GM19328 (cell line): ENCODE data around the gene TARDBP.
"Not testable (repeated sequence)": the region's sequence is repeated elsewhere in the genome, so short reads cannot be mapped to it uniquely, and the experiment has no call there.

Experiments used
- ATAC-seq: cut with Tn5 transposase; IDR thresholded peaks from one replicate; pipeline ENCODE4 v1.9.1; 2021; ENCODE audit warnings: mild to moderate bottlenecking, moderate library complexity; ENCODE audit not compliant: unreplicated experiment

TARDBP gene

DNA sequence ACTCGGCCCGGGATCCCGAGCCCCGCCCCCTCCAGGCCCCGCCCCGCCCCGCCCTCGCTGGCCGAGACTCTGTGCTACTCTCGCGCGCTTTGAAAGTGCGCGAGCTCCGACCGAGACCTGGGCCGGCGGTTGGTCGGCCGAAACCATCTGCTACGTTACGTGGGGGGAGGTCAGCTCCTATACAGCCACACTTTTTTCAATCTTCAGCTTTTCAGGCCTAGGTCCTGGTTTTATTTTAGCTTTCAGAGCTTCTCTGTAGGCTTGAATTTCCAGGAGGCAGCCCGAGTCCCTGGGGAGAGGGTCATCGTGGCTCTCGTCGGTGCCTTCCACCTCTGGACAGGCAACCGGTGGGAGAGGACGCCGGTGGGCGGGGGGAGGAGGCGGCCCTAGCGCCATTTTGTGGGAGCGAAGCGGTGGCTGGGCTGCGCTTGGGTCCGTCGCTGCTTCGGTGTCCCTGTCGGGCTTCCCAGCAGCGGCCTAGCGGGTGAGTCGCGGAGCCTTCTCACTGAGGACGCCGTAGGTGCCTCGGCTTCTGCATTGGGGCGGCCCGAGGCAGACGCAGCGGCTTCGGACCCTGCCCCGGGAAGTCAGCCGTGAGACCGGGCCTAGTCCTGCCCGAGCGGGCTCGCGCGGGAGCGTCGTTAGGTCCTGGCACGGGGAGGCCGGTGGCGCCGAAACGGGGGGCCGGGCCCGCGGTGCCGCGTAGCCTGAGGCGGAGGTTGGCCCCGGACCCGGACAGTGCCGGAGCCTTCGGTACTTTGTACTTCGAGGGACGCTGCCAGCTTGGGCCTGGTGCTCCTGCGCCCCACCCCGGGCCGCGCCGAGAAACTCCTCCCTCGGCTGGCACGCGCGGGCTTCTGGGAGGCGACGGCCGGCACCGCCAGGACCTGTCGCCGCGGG lies at the start of gene TARDBP:
Gene TARDBP (plus strand): TSS at position 395 of the 900 bp plus-strand sequence. CDS start 1,074 bp downstream, outside the sequence.
- peak; percentile 86 for ATAC-seq

DNA sequence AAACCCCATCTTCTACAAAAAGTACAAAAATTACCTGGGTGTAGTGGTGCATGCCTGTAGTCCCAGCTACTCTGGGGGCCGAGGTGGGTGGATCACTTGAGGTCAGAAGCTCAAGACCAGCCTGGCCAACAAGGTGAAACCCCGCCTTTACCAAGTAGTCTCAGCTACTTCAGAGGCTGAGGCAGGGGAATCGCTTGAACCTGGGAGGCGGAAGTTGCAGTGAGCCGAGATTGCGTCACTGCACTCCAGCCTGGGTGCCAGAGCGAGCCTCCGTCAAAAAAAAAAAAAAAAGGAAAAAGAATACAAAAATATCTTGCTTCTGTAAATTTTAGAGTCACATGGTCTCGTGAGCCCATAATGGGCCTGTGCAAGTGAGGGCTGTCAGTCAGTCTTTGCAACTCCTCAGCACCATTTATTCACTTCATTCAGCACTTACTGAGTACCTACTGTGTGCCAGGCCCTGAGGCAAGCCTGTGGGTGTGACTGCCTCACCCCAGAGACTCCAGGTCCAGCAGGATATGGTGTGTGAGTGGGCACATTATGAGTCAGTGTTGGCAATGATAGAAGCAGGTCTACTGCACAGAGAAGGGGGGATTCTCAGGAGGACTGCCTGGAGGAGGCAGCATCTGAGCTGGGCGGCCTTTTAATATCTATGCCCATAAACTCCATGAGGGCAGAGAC lies 46.8 kb upstream of the TARDBP start:
- ATAC-seq: no peak

DNA sequence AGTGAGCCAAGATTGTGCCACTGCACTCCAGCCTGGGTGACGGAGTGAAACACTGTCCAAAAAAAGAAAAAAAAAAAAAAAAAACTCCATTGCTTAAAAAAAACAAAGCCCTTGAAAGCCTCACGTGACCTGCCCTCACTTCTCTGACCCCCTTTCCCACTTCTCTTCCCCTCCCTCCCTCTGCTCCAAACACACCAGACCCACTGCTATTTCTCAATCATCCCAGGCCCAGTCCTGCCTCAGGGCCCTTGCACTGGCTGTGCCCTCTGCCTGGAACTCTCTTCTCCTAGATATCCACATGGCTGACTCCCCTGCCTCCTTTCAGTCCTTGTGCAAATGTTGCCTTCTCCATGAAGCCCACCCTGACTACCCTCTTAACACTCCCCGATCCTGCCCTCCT lies 45.4 kb upstream of the TARDBP start:
- ATAC-seq: no peak

DNA sequence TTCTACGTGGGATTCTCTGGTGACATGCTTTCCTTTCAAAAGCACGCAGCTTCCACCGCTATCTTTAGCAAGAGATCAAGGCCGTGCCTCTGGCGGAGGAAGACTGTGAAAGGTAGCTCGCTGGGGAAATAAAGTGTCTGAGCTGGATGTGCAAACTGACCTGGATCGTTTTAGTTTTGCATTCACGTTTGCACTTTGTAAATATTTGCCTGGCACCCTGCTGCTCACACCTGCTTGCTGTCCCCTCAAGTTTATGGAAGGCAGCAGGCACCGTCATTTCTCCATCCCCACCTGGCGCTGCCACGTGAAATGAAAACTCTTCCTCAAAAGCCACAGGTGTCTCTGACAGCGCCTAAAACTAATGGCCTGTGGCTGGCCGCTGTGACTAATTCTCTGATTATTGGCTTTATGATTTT lies 44.0 kb upstream of the TARDBP start:
- ATAC-seq: no peak

DNA sequence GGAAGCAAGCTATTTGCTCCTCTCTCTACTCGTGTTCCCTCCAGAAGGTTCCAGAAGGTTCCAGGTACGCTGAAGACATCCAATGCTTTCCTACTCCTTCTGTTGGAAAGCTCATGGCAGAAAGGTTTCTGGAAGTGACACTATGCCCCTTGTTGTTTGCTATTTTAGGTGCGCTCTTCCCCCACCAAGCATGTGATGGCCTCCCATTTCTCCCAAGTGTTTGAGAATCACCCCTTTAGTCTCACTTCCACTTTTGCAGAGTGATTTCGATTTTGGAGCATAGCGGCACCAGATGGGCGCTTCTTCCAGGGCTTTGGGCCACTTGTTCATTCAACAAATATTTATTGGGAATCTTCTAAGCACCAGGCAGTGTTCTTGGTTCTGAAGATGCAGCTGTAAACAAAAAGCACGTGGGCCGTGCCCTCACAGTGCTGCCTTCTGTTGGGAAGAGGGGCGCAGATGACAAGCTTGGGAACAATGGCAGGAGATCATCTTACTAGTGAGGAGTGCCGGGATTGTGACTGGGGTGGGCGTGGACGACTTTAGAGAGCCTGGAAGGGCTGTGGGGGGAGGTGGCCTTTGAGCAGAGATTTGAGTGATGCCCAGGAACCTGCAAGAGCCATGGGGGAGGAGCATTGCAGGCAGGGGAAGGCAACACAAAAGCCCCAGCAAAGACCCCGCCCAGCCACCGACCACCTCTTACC lies 43.0 kb upstream of the TARDBP start:
- no peak for ATAC-seq

DNA sequence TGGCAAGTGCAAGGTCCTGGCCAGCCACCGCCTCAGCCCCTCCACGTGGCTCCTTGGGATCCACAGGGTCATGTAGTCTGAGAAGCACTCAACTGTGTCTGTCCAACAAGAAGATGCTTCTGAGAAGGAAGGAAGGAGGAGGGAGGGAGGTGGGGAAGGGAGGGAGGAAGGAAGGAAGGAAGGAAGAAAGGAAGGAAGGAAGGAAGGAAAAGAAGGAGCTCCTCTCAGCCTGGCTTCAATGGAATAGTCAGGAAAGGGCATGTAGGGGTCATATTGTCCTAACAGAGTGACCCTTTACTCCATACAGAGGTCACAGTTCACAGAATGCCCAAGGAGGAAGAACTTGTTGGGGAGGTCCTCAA lies 42.5 kb upstream of the TARDBP start:
- ATAC-seq: no peak

DNA sequence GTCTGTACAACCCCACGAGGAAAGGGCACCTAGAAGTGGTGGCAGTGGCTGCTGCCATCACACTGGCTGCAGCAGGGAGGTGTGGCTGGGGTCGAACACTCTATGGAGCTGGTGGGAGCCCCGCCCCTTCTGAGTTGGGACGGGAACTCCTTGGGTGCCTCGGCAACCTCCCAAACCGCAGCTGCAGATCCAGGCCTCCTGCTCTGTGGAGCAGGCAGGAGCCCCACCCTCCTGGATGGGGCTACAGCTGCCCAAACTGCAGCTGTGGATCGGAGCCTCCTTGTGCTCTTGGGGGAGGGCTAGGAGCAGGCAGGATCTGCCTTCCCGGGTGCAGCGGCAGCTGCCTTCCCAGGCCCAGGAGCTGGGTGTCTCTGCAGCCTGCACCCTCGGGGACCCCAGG lies 38.9 kb upstream of the TARDBP start:
- no peak for ATAC-seq

DNA sequence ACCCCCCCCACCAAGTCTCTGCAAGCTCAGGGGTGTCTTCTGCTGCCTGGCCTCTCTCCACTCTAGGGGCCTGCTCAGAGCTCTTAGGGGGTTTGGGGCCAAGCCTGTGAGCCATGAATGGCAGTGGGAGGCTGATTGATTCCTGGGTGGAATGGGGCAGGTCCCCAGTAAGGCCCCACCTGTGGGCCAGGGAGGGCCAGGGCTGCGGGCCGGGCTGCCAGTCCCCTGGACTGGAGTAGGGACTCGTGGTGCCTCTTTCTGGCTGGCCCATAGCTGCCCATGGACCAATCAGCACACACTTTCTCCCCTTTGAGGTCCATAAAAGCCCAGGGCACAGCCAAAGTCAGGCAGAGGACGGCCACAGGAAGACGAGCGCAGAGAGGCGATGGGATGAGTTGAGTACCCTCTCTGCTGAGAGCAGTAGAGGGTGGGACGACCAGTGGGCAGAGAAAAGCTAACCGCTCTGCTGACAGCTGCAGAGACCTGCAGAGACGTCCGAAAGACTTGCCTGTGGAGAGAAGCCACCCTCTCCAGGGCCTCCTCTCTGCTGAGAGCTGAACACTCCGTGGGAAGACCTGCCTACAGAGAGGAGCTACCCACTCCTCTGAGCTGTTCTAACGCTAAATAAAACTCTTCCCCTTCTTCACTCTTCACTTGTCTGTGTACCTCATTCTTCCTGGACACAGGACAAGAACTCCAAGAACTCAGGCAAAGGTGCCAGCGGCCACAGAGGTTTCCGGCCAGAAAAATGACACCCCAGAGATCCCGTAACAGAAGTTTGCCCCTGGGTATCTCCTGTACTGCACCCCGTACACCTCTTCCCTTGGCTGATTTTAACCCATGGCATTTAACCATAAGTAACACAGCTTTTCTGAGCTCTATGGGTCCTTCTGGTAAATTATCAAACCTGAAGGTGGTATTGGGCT lies 38.2 kb upstream of the TARDBP start:
- ATAC-seq: no peak

DNA sequence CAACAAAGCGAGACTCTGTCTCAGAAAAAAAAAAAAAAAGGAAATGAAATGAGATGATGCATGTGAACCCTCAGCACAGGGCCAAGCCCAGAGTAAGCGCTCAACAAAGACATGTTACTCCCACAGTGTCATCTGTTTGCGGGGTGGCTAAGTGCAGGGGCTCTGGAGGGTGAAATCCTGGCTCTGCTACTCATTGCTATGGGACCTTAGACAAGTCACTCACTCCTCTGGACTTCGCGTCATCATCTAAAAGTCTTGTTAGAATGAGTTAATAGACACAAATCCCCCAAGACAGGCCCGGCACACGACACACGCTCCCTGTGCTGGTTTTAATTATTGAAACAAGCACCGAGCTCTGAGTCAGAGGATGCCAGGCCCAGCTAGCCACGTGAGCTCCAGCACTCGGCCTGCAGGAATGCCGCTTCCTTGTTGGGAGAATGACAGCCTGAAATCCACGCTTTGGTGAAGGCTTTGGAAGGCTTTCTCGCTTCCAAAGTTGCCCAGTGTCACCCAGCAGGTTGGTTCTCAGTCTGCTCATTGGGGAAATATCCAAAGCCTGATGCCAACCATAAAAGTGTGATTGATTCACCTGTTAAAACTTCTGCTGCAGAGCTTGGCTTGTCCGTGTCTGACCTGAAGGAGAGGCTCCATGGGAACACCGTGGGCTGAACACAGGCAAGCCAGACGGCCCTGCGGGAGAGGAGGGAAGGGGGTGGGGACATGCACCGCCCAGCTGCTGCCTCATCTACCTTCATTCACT lies 36.7 kb upstream of the TARDBP start:
- no peak for ATAC-seq

DNA sequence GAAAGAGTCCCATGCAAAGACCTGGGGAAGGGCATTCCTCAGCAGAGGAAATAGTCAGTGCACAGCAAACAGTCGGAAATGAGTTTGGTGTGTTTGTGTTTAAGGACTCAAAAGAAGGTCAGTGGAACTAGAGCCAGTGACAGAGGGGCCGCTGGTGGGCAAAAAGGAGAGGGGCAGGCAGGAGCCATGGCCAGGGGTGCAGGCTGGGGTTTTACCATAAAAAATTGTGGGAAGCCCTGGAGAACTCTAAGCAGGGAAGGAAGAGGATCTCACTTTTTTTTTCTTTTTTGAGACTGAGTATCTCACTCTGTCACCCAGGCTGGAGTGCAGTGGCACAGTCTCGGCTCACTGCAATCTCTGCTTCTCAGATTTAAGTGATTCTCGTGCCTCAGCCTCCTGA lies 33.7 kb upstream of the TARDBP start:
- ATAC-seq: no peak

DNA sequence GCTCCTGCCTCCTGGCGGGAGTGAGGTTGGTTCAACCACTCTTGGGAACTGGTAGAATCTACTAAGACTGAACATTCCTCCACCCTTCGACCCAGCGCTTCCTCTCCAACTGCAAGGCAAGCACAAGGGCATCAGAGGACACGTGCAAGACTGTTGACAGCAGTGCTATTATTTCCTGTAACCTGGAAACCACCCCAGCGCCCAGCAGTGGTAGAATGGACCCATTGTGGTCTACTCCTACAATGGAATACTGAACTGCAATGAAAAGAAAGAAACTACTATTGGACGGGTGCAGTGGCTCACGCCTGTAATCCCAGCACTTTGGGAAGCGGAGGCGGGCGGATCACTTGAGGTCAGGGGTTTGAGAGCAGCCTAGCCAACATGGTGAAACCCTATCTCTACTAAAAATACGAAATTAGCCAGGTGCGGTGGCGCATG lies 33.0 kb upstream of the TARDBP start:
- ATAC-seq: no peak

DNA sequence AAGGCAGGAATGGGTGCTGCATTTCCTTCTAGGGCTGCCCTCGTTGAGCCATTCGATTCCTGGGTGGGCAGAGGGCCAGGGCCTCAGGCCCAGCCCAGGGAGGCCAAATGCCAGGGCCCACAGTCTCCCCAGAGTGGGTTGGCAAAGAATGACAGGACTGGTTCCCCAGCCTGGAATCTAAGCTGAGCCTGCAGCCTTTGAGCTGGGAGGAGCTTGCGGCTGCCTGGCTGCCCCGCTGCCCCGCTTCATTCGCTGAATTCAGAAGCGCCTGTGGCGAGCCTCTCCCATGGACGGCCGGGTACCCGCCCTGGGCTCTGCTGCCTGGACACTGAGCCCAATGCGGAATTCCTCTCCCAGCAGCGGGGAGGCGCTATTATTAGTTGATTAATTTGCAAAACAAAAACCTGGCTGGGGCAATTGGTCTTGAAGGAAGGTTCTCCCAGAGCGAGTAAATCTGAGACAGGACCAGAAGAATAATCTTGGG lies 32.3 kb upstream of the TARDBP start:
- no peak for ATAC-seq

DNA sequence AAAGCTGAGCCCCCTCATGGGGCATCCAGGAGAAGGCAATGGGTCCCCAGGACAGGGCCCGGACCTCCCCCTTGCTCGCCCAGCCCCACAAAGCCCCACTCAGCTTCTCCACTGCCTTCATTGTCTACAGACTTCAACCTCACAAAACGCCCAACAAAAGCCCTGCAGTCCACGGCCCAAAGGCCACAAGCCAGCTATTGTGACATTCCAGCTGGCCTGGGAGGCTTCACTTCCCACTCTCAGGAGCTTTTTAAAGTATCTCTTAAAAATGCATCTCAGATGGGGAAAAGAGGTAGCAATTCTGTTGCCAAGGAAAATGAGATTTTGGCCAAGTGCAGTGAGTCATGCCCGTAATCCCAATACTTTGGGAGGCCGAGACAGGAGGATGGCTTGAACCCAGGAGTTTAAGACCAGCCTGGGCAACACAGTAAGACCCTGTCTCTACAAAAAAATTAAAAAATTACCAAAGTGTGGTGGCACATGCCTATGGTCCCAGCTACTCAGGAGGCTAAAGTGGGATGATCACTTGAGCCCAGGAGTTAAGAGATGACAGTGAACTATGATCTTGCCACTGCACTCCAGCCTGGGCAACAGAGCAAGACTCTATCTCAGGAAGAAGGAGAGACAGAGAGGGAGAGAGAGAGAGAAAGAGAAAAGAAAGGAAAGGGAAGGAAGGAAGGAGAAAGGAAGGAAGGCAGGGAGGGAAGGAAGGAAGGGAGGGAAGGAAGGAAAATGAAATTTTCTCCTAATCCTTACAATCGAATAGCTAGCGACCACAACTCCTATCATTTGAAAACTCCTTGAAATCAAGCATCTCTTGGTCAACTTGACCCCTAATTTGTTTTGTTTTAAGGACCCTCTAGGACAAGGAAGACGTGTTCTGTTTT lies 31.4 kb upstream of the TARDBP start:
- no peak for ATAC-seq

DNA sequence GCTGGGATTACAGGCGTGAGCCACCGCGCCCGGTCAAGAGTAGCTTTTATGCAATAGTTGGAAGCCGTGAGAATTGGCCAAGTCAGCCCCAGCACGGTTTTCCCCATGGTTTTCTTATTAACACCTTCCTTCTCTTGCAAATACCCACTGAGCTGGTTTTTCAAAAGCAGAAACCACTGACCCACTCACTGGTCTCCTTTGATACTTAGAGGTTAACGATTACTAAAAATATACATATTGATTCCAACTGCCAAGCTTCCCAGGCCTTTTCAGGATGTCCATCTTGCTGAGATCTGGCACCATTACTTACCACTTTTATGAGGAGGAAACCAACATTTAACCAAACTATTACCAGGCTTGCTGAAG lies 25.9 kb upstream of the TARDBP start:
- ATAC-seq: no peak

DNA sequence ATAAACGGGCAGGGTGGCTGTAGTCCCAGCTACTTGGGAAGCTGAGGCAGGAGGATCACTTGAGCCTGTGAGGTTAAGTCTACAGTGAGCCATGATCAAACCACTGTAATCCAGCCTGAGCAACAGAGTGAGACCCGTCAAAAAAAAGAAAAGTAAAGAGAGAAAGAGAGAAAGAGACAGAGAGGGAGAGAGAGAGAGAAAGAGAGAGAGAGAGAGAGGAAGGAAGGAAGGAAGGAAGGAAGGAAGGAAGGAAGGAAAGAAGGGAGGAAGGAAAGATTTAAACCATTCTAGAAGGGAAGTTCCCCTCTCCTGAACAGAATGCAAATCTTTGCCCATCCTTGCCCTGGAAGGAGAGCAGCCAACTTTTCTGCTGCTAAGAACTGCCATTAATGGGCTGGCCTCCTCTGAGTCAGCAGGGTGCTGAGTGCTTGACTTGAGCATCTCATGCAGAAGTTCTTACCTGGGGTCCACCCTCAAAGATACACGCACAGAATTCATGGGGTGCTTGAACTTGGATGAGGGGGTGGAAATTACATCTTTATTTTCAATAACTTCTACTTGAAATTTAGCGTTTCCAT lies 24.5 kb upstream of the TARDBP start:
- ATAC-seq: no peak

DNA sequence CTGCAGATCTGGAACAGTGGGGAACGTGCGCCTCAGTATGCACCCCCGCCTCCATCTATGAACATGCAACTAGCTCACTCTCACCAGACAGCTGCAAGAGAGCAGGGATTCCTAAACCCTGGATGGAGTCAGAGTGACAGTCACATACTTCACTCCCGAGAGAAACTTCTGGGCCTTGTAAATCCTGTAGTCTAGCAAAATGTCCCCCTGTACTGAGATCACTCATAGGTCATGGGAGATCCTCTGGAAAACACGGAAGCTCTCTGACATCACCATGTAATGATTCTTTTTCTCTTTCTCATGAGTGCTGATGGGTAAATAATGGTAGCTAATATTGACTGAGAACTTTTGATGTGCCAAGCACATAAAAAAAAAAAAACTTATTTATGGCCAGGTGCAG lies 23.4 kb upstream of the TARDBP start:
- ATAC-seq: no peak

DNA sequence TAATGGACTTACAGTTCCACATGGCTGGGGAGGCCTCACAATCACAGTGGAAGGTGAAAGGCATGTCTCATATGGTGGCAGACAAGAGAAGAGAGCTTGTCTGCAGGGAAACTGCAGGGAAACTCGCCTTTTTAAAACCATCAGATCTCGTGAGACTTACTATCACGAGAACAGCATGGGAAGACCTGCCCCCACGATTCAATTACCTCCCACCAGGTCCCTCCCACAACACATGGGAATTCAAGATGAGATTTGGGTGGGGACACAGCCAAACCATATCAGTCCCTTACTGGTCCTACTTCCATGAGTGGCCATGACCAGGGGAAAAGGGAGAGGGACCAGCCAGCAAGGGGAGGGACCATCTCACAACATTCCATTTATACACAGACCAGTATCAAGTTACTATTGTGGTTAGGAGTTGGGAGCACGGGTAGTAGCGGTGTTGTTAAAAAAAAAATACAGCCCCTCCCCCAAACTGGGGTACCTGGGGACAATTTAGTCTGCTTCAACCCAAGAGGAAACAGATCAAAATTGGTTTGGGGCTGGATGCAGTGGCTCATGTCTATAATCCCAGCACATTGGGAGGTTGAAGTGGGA lies 22.4 kb upstream of the TARDBP start:
- ATAC-seq: not testable (repeated sequence)

DNA sequence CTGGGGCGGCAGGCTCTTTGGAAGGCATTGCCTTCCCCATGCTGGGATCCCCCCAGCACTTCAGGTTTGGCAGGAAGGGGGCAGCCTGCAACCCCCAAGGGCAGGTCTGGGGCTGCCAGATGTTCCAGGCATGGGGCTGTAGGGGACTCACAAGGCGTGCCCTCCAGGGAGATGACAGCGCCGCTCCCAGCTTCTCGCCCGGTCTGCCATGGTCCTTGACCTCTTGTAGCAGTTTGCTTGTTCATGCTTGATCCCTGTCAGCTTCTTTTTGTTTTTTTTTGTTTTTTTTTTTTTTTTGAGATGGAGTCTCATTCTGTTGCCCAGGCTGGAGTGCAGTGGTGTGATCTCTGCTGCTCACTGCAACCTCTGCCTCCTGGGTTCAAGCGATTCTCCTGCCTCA lies 21.6 kb upstream of the TARDBP start:
- ATAC-seq: no peak
